Astrocyte (in vitro differentiated cells and primary cell): ENCODE data around the gene SKIC2.

ENCODE experiments used
- CTCF ChIP-seq: IDR thresholded peaks from 2 replicates; pipeline ENCODE4 v1.5.1; 2011; ENCODE audit warnings: low read depth, mild to moderate bottlenecking, inconsistent platforms, low read length, moderate library complexity; ENCODE audit not compliant: insufficient read depth
- EZH2 ChIP-seq: IDR thresholded peaks from 2 replicates; pipeline ENCODE4 v1.6.1; 2012; ENCODE audit warnings: mild to moderate bottlenecking, low read length, inconsistent platforms; ENCODE audit not compliant: insufficient read depth

GRCh38 chr6:31958741-31959739 is at the start of gene SKIC2, which contains the start of gene NELFE:
- TF ChIP-seq CTCF (no peak), EZH2 (no peak)
